Measurements from ENCODE around the gene HEATR5B. TPM values are rescaled to one million over a fixed set of nuclear protein-coding genes. Genes with fewer than 3 reads are reported as not detected.

Gene HEATR5B
- total and polyA plus RNA-seq, 10 of the 15 experiments (the other 5 are each of a cell fraction or from before 2014, with no cell fraction given), result 4.1 to 34.7 (median 17.7) TPM

DNA sequence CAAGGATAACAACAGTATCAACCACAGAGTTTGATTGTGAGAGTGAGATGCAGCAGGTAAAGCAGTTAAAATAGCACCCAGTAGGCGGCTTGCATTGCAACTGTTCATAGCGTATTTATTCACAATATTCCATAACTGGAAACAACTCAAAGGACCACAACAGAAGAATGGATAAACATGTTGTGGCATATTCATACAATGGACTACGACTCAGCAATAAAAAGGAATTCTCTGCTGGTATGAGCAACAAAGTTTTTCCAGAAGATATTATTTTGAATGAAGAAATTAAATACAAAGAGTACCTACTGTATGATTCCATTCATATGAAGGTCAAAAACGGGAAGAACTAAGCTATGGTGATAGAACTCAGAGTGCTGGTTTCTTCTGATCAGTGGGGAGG is 25.4 kb upstream of the HEATR5B start (continued):
- no peak for TF ChIP-seq NFYB (IDR thresholded peaks at IDR 0.05; ENCODE audit: insufficient read depth, low read depth, low read length)

DNA sequence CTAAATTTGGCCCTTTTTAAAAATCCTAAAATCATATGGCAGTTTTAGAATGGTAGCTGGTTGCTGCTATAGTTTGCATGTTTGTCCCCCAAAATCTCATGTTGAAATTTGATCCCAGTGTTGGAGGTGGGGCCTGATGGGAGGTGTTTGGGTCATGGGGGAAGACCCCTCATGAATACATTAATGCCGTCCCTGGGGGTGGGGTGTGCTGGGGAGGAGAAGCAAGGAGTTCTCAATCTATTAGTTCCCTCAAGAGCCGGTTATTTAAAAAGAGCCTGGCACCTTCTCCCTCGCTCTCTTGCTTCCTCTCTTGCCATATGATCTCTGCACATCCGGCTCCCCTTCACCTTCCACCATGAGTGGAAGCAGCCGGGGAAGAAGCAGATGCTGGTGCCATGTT is 21.0 kb upstream of the HEATR5B start:
- peaks cover 4 to 38% of the 10 kb centered on the region in 2 experiments for H3K36me3 ChIP-seq (ENCODE audit: control insufficient read depth in 2 of 2, insufficient read depth in 2 of 2, low read length in 1 of 2)
- no peaks in the 10 kb centered on the region for H3K79me2 ChIP-seq (ENCODE audit: control insufficient read depth, insufficient read depth, low read length)
- no peaks in the 10 kb centered on the region for H3K27me3 ChIP-seq (replicated peaks in 1 of 2; ENCODE audit: control insufficient read depth in 2 of 2, insufficient read depth in 2 of 2, low read length in 1 of 2)
- H3K27ac ChIP-seq (ENCODE audit: control insufficient read depth, insufficient read depth), result no peak overlapping the region
- ChIA-PET CTCF (interaction anchor here (0.6 kb wide), 1 partner anchor 46 kb away, joined by 3 read pairs; no protein-coding TSS in a partner anchor), POLR2A (interaction anchor here (1.0 kb wide), 1 partner anchor 15 kb away, joined by 3 read pairs; no protein-coding TSS in a partner anchor), RAD21 (ENCODE audit: unreplicated experiment) (no interaction called here), SMC1A (ENCODE audit: uncharacterized antibody, unreplicated experiment) (interaction anchor here (0.9 to 1.2 kb wide), 4 partner anchors 13 to 326 kb away, joined by 3 to 4 read pairs (median 4); no protein-coding TSS in a partner anchor)
- 82% methylated on average over 5 of the region's 5 CpGs for WGBS (ENCODE audit: insufficient coverage, insufficient replicate concordance, low lambda C conversion rate, missing lambda C conversion rate)
- no peaks in the 10 kb centered on the region for H4K20me1 ChIP-seq (ENCODE audit: control insufficient read depth, insufficient read depth)
- no peak overlapping the region for H2AFZ ChIP-seq (ENCODE audit: control insufficient read depth, low read depth, low read length)
- H3K4me3 ChIP-seq, result no peak overlapping the region
- no peak for DNase-seq (ENCODE audit: low read depth, low spot score)
- no peaks in the 10 kb centered on the region for H3K9me3 ChIP-seq (replicated peaks; ENCODE audit: control insufficient read depth, insufficient read depth, low read length)
- in situ Hi-C loops (cut with MboI) (no loop called here), intact Hi-C loops (cut with micrococcal nuclease; ENCODE audit: unreplicated experiment) (no loop called here)
- no peak overlapping the region for H3K4me2 ChIP-seq (ENCODE audit: control insufficient read depth, insufficient read depth)
- no TSS peak for BruUV-seq (replicated peaks)
- no peaks in the 10 kb centered on the region for H3K4me1 ChIP-seq (ENCODE audit: control insufficient read depth, insufficient read depth, low read length)
- no peak for ATAC-seq
- TF ChIP-seq KDM1A (IDR thresholded peaks at IDR 0.05; ENCODE audit: borderline replicate concordance), result no peak
- FAIRE-seq, result no peak
- no peak overlapping the region for H3K9ac ChIP-seq (ENCODE audit: control insufficient read depth, insufficient read depth, low read length)

GRCh38 chr2:37104178-37104577 is 20.0 kb upstream of the HEATR5B start:
- Histone ChIP-seq H3K36me3 (ENCODE audit: control insufficient read depth in 2 of 2, insufficient read depth in 2 of 2, low read length in 1 of 2) (peaks cover 4 to 34% of the 10 kb centered on the region in 2 experiments), H3K27ac (ENCODE audit: control insufficient read depth, insufficient read depth) (no peak overlapping the region), H3K4me3 (no peak overlapping the region), H3K4me2 (ENCODE audit: control insufficient read depth, insufficient read depth) (no peak overlapping the region), H3K9me3 (replicated peaks; ENCODE audit: control insufficient read depth, insufficient read depth, low read length) (no peaks in the 10 kb centered on the region), H3K27me3 (replicated peaks in 1 of 2; ENCODE audit: control insufficient read depth in 2 of 2, insufficient read depth in 2 of 2, low read length in 1 of 2) (no peaks in the 10 kb centered on the region), H2AFZ (ENCODE audit: control insufficient read depth, low read depth, low read length) (no peak overlapping the region), H3K79me2 (ENCODE audit: control insufficient read depth, insufficient read depth, low read length) (no peaks in the 10 kb centered on the region), H4K20me1 (ENCODE audit: control insufficient read depth, insufficient read depth) (no peaks in the 10 kb centered on the region), H3K4me1 (ENCODE audit: control insufficient read depth, insufficient read depth, low read length) (no peaks in the 10 kb centered on the region), H3K9ac (ENCODE audit: control insufficient read depth, insufficient read depth, low read length) (no peak overlapping the region)
- intact Hi-C loops (cut with micrococcal nuclease; ENCODE audit: unreplicated experiment), result no loop called here
- RAD21 ChIA-PET (ENCODE audit: unreplicated experiment), result no interaction called here
- ATAC-seq (no peak), FAIRE-seq (no peak), DNase-seq (ENCODE audit: low read depth, low spot score) (no peak)
- 80% methylated on average over 2 of the region's 2 CpGs for WGBS (ENCODE audit: insufficient coverage, insufficient replicate concordance, low lambda C conversion rate, missing lambda C conversion rate)
- no TSS peak for BruUV-seq (replicated peaks)
- SMC1A ChIA-PET (ENCODE audit: uncharacterized antibody, unreplicated experiment), result no interaction called here
- no peak for TF ChIP-seq SMAD5 (IDR thresholded peaks at IDR 0.05; ENCODE audit: low read depth)
- CTCF ChIA-PET, result no interaction called here
- in situ Hi-C loops (cut with MboI), result no loop called here
- POLR2A ChIA-PET, result interaction anchor here (1.0 kb wide), 1 partner anchor 137 kb away, joined by 4 read pairs; no protein-coding TSS in a partner anchor

All from GM12878 (cell line).